Retinal pigment epithelial cell (primary cell): Measurements from ENCODE around the gene HMGN5.

ENCODE experiments used
- DNase-seq: peaks from one replicate; pipeline ENCODE4 v3.0.0-alpha.2; 2010; ENCODE audit warnings: low read depth
- H3K4me3 ChIP-seq: 2 replicates; pipeline ENCODE4 v1.5.1; 2011; ENCODE audit warnings: mild to moderate bottlenecking, low read length, control low read depth, moderate library complexity
- TF ChIP-seq, protein P1 (sequence below): conservative IDR thresholded peaks from 2 replicates; pipeline ENCODE4 v1.5.1; 2011; ENCODE audit warnings: low read depth, low read length, control low read depth, inconsistent platforms

Gene HMGN5

DNA sequence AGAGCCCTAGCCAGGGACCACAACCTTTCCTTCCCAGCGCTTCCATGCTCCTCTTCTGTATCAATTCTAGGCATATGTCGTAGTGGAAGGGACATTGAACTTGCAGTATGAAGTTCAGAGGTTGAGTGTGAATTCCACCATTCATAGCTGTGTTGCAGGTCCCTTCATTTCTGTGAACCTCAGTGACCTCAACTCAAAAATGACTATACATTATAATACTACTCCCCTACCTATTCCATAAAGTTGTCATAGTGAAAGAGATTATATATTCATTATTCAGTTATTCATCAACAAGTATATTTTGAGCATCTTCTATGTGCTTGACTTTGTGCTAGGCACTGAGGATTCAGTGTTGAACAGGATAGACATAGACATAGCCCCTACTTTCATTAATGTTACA, 28.2 kb upstream of the HMGN5 start:
- DNase-seq: no peak
- no peak overlapping the region for H3K4me3 ChIP-seq
- TF ChIP-seq, protein P1, sequence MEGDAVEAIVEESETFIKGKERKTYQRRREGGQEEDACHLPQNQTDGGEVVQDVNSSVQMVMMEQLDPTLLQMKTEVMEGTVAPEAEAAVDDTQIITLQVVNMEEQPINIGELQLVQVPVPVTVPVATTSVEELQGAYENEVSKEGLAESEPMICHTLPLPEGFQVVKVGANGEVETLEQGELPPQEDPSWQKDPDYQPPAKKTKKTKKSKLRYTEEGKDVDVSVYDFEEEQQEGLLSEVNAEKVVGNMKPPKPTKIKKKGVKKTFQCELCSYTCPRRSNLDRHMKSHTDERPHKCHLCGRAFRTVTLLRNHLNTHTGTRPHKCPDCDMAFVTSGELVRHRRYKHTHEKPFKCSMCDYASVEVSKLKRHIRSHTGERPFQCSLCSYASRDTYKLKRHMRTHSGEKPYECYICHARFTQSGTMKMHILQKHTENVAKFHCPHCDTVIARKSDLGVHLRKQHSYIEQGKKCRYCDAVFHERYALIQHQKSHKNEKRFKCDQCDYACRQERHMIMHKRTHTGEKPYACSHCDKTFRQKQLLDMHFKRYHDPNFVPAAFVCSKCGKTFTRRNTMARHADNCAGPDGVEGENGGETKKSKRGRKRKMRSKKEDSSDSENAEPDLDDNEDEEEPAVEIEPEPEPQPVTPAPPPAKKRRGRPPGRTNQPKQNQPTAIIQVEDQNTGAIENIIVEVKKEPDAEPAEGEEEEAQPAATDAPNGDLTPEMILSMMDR: no peak

DNA sequence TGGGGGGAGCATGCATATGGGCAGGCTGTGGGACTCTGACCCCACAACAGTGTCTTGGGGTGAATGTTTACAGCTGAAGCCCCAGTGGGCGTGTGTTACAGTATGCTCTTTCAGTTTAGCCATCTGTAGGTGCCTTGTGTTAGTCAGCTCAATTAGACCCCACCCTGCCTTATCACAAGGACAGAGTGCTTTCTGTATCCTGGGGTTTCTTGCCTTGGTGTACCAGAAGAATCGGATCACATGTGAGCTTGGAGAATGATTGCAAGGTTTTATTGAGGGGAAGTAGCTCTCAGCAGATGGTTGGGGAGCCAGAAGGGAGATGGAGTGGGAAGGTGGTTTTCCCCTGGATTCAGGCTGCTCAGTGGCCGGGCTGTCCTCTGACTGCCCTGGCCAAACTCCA, 27.5 kb upstream of the HMGN5 start:
- TF ChIP-seq, protein P1: no peak
- no peak for DNase-seq

DNA sequence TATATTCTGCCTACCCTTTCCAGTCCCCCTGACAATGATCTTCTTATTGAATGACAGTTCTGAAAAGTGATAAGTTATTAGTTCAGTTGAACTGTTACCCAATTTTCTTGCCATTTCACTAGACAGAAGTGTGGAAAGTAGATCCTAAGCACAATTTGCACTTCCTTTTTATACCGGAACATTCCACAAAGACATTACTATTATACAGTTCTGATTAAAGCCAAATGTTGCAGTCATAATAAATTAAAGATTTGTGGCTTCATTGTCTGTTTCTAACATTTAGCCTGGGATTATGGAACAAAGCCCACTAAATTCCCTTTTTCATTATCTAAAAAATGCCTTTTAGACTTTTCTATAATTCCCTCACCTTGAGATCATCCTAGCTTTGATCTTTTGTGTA, 14.0 kb upstream of the HMGN5 start:
- DNase-seq: no peak
- TF ChIP-seq, protein P1: no peak
- H3K4me3 ChIP-seq: no peak overlapping the region

More for the DNA sequence above, 27.5 kb upstream of the HMGN5 start:
- H3K4me3 ChIP-seq: no peak overlapping the region

DNA sequence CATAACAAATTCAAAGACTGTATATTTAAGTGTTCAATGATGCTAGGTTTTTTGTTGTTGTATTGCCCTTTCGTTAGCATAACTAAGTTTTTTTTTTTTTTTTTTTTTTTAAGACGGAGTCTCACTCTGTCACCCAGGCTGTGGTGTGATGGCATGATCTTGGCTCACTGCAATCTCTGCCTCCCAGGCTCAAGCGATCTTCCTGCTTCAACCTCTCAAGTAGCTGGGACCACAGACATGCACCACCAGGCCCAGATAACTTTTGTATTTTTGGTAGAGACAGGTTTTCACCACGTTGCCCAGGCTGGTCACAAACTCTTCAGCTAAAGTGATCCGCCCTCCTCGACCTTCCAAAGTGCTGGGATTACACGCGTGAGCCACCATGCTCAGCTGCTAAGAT, 7.2 kb upstream of the HMGN5 start:
- no peak for DNase-seq
- TF ChIP-seq, protein P1: no peak
- no peak overlapping the region for H3K4me3 ChIP-seq

DNA sequence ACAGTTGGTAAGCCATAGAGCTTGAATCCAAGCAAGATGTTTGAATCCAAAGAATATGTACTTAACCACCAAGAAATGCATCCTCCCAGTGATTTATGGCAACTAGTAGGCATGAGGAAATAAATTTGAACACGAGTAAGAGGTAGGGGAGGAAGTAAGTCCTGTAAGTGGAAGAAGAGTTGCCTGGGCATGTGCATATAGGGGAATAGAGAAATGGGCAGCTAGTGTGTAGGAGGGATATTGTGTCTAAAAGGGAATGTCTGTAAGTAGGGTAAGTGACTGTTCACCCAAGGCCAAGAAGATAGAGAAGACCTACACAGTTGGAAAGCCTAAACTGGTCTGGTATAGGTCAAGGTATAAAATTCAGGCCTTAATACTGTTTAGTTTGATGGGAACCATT, 4.8 kb upstream of the HMGN5 start:
- H3K4me3 ChIP-seq: no peak overlapping the region
- no peak for DNase-seq
- TF ChIP-seq, protein P1: no peak

DNA sequence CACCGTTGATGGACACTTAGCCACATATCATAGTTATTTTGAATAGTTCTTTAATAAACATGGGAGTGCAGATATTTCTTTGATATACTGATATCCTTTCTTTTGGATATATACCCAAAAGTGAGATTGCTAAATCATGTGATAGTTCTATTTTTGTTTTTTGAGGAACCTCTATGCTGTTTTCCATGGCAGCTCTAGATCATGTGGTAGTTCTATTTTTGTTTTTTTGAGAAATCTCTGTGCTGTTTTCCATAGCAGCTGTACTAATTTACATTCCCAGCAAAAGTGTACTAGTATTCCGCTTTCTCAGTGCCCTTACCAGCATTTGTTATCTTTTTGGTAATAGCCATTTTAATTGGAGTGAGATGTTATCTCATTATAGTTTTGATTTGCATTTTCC, 3.8 kb upstream of the HMGN5 start:
- H3K4me3 ChIP-seq: no peak overlapping the region
- no peak for DNase-seq
- TF ChIP-seq, protein P1: no peak

DNA sequence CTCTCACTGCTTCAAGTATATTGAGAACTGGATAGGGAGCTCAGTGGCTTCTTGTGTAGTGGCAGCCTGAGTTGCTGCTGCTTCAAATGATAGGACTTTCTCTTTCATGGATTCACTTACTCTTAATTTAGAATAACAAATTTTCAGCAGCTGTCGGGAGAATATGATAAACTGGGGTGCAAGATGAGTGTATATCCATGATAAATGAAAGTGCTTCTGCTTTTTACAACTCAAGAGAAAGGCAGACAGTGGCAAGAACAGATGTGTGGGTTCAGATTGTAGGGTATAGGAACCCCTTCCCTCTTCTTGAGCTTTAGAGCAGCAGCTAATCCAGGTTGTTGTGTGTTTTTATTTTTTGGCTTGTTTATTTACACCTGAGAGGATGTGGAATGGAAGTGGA, 1.2 kb upstream of the HMGN5 start:
- peak overlapping the region; percentile 83 for H3K4me3 ChIP-seq
- TF ChIP-seq, protein P1: no peak
- no peak for DNase-seq
